HG03060 (cell line): ENCODE measurements around the gene PALM3.

Experiments used
- ATAC-seq: cut with Tn5 transposase; IDR thresholded peaks from one replicate; pipeline ENCODE4 v1.9.1; 2021; ENCODE audit warnings: low read depth, moderate number of reproducible peaks; ENCODE audit not compliant: unreplicated experiment

PALM3 gene

GRCh38 chr19:14005349-14006084, 56.4 kb downstream of the PALM3 start:
- ATAC-seq = no peak

GRCh38 chr19:14004619-14005348, 57.1 kb downstream of the PALM3 start:
- ATAC-seq = no peak
